22Rv1 (cell line): ENCODE data around the gene LNX2.

Source experiments
- CTCF ChIP-seq: fragments of 450-650 bp; IDR thresholded peaks from 2 replicates; pipeline ENCODE4 v1.5.1; 2017; ENCODE audit warnings: mild to moderate bottlenecking
- ZFX ChIP-seq: fragments of 450-650 bp; IDR thresholded peaks from 2 replicates; pipeline ENCODE4 v1.6.1; 2017; ENCODE audit warnings: antibody characterized with exemption, borderline replicate concordance

GRCh38 chr13:27559719-27560118 lies 60.6 kb downstream of the LNX2 start:
- TF ChIP-seq CTCF (no peak), ZFX (no peak)
